ENCODE results near the gene BGN. TPM values are rescaled to one million over a fixed set of nuclear protein-coding genes. Genes with fewer than 3 reads are reported as not detected.

Gene BGN
- total RNA-seq, 1 experiment from 2014 or later: 2.0 TPM

DNA sequence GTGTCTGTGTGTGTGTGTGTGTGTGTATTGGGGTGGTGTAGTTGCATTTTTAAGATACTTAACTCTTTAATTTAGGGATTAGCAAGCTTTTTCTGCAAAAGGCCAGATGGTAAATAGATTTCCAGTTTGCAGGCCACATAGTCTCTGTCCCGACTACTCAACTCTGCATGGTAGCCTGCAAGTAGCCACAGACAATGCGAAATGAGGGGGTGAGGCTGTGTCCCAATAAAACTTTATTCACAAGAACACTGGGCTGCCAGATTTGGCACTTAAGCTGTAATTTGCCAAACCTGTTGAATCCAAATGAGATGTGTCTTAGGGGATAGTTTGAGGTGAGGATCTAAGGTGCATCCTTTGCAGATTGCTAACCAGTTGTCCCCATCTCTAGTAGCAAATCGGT is 29.5 kb downstream of the BGN start:
- DNase-seq (ENCODE audit: extremely low read depth, low read depth): no peak

DNA sequence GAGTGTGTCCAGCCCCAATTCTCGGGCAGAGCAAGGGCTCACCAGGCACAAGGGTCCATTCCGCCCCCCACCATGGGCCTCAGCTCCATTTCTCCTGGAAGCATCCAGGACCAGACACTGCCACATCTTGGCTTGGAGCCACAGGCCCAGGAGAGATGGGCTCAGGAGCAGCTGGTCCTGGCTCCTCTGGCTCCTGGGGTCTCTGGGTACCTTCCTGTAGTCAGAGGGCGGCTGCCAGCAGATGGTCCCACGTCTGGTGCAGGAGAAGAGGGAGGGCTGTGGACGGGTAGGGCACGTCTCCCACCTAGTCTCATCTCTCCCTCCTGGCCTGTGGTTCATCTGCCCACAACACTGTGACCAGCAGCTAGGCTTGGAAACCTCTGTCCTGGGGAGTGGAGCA is 30.7 kb downstream of the BGN start:
- no peak for DNase-seq (ENCODE audit: extremely low read depth, low read depth)

GRCh38 chrX:153526042-153526441 is 31.3 kb downstream of the BGN start:
- no peak for DNase-seq (ENCODE audit: extremely low read depth, low read depth)

GRCh38 chrX:153526801-153527200 is 32.0 kb downstream of the BGN start:
- no peak for DNase-seq (ENCODE audit: extremely low read depth, low read depth)

GRCh38 chrX:153527208-153527607 is 32.4 kb downstream of the BGN start:
- no peak for DNase-seq (ENCODE audit: extremely low read depth, low read depth)

DNA sequence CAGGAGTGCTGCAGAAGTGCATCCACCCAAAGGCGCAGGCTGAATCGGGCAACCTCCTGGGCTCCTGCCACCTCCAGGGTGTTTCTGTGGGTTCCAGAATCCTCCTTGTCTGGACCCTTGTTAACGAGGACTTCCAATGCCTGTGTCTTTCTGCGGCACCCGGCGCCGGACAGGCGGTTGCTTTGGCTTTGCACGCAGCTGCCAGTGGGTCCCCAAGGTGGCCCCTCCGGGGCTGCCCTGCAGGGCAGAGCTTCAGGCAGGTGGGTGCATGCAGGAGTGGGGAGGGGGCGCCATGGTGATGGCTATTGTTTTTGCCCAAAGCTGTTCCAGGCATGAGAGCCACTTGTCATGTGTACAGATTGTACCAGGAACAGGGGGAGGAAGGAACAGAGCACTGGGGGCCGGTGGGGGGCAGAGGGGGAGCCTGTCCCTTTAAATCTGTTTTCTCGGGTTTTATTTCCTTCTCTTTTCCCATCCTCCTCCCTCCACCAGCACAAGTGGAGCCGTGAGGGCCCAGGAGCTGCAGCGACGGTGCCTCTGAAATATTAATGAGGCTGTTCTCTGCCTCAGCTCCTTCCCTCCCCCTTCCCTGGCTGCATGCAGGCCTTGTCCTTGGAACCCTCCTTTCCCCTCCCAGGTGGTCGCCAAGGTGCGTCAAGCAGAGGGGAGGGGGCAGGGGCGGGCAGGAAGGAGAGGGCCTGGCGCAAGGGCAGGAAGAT is 35.8 kb downstream of the BGN start:
- DNase-seq (ENCODE audit: extremely low read depth, low read depth): no peak

DNA sequence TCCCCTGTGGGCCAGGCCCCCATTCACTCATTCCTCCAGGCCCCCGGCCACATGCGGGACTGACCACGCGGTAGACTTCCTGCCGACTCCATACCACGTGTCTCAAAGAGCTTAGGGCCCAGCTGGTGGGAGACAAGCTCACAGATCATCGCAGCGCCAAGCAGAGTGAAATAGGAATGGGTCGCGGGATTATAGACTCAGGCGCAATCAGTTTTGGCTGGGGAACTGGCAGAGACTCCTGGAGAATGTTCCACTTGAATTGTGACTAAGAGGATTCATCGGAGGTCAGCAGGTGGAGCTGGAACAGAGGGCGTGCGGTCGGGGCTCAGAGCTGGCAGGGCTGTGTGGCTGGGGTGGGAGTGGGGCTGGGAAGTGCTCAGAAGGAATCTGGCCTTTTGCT is 38.3 kb downstream of the BGN start:
- DNase-seq (ENCODE audit: extremely low read depth, low read depth): no peak

- no peak for DNase-seq (ENCODE audit: extremely low read depth, low read depth)
These were observed 42.3 kb downstream of the BGN start for GRCh38 chrX:153537080-153537479.

GRCh38 chrX:153537526-153538295 is 42.9 kb downstream of the BGN start:
- no peak for DNase-seq (ENCODE audit: extremely low read depth, low read depth)

DNA sequence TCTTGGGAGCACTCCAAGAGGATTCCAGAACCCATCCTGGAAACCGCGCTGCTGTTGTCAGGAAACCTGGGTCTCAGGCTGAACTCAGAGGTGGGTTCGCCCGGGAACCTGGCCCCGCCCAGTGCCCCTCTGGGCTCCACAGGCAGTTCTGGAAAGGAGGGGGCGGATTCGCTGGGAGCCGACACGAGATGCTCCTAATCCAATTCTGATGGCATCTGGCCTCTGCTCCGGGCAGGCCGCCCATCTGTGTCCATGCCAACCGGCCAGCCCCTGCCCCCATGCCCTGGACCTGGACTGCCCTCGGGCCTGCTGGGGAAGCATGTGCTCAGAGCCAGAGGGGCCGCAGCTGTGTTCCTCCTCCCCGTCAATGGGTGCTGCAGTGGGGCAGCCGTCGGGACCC is 43.6 kb downstream of the BGN start:
- DNase-seq (ENCODE audit: extremely low read depth, low read depth): no peak

- peak; percentile 68 for DNase-seq (ENCODE audit: extremely low read depth, low read depth)
These were observed 44.6 kb downstream of the BGN start for GRCh38 chrX:153539171-153539978.

DNA sequence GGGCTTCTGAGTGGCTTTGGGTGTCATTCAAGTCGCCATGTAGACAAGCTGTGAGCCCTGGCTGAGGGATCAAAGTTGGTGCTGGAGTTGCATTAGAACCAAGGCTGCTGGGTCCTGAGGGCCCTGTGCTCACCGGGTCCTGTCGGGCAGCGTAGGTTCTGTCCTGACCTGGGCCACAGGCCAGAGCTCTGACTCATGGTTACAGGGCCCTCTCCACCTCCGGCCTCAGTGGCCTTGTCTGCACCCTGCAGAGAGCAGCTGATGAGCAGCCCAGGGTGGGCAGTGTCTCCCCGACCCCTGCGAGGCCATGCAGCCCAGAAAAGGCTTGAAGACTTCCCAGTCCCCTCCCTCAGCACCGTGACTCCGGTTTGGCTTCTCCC is 45.2 kb downstream of the BGN start:
- no peak for DNase-seq (ENCODE audit: extremely low read depth, low read depth)

DNA sequence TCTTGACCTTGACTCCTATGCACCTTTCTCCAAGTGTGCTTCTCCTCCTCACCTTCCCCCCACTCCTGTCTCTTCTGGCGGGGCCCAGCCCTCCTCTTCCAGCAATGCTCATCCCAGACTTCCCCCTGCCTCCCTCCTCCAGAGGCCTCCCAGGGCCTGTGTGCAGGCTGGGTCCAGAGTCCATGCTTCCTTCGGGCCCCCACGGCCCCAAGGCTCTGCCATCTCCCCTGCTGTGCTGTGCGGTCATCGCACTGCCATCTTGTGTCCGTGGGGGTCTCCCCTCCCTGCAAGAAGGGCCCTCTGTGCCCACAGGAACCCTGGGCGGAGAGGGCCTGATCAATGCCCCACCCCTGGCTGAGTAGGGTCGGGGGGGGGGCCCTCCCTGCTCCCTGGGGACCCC is 49.9 kb downstream of the BGN start:
- DNase-seq (ENCODE audit: extremely low read depth, low read depth): no peak

DNA sequence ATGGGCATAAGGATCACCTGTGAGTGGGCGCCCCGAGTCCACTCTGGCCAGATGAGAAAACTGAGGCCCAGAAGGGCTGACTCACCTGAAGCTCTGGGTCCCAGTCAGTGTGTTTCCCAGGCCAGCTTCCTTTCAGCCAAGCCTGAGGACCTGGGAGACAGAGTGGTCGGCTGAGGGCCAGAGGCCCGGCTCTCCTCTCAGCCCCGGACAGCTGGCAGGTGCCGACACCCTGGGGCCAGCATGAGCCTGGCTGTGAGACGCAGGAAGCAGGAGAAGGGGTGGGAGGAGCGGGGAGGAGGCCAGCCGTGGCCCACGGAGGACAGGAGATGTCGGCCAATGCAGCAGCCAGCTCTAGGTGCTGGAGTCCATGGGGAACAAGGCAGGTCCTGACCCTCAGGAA is 51.6 kb downstream of the BGN start:
- no peak for DNase-seq (ENCODE audit: extremely low read depth, low read depth)

- no peak for DNase-seq (ENCODE audit: extremely low read depth, low read depth)
These were observed 52.4 kb downstream of the BGN start for GRCh38 chrX:153547195-153547594.

GRCh38 chrX:153549231-153549630 is 54.5 kb downstream of the BGN start:
- no peak for DNase-seq (ENCODE audit: extremely low read depth, low read depth)

DNA sequence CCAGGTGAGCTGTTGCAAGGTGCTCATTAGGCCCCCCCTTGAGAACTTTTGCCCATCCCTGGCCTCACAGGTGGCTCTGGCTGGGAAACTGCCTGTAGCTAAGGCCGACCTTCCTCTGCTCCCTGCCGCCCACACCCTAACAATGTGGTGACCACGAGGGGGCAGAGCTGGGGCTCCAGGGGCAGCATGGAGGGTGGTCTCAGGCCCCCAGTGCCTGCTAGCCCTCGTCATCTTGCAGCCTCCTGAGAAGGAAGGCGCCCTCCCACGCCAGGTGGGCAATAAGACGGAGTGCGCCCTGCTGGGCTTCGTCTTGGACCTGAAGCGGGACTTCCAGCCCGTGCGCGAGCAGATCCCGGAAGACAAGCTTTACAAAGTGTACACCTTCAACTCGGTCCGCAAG is 55.0 kb downstream of the BGN start:
- DNase-seq (ENCODE audit: extremely low read depth, low read depth): no peak

DNA sequence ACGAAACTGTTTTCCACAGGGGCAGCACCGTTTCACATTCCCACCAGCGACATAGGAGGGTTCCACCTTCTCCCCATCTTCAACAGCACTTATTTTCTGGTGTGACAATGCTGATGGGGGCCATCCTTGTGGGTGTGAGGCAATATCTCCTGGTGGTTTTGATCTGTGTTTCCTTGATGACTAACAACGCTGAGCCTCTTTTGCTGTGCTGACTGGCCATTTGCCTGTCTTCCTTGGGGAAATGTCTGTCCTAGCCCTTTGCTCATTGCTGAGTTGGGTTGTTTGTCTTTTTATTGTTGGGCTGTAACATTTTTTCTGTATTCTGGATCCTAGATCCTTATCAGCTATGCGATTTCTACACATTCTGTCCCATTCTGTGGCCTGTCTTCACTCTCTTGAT is 56.4 kb downstream of the BGN start:
- DNase-seq (ENCODE audit: extremely low read depth, low read depth): no peak

DNA sequence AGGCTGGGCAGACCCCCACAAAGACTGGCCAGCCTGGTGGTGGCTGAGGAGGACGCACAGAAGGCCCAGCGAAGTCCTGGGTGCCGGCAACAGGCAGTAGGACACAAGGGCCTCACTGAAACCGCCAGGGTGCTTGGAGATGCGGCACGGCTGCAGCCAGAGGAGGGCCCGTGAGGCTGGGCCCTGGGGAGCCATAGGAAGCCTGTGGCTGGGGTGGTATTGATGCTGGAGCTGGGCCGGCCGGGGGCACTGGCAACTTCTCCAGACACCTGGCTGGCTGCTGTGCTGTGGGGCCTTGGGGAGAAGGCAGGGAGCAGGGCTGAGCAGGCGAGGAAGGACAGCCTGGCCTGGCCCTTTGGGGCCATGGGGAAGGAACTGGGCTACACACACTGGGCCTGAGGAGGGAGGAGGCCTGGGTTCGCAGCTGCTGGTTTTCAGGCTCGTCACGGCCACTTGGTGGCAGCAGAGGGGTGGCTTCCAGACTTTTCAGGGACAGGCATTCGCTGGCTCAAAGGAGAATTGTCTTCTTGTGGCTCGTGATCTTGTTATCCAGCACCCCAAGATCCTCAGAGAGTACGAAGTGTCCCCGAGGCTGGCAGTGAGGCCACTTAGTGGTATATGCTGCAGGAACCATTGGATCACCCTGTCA is 59.9 kb downstream of the BGN start:
- peak; percentile 58 for DNase-seq (ENCODE audit: extremely low read depth, low read depth)

- no peak for DNase-seq (ENCODE audit: extremely low read depth, low read depth)
These were observed 62.0 kb downstream of the BGN start for GRCh38 chrX:153556767-153557166.

All from NCI-H460 (cell line).